ENCODE measurements around the gene C1QTNF6.
"Not testable (repeated sequence)": the region's sequence is repeated elsewhere in the genome, so short reads cannot be mapped to it uniquely, and the experiment has no call there.

C1QTNF6 gene

GRCh38 chr22:37187891-37188761 lies at the start of gene C1QTNF6:
Gene C1QTNF6, minus strand, starts transcription at chr22:37188247. Its CDS starts 34 bp downstream, at chr22:37188213.
- H3K9ac ChIP-seq: peak within 1 kb of the TSS; percentile 51
- H3K36me3 ChIP-seq: no peaks in the 10 kb centered on the region
- peak within 1 kb of the TSS; percentile 80 for H3K4me2 ChIP-seq
- no peaks in the 10 kb centered on the region for H4K20me1 ChIP-seq
- no peak for TF ChIP-seq Cebpa-rat (IDR thresholded peaks at IDR 0.05)
- H3K27me3 ChIP-seq: no peaks in the 10 kb centered on the region
- H3K4me3 ChIP-seq: peak within 1 kb of the TSS; percentile 26; the same call in 1 of the 2 replicates
- peaks cover 6% of the 10 kb centered on the region for H3K9me3 ChIP-seq
- peak within 1 kb of the TSS; percentile 64 for H3K27ac ChIP-seq
- peaks cover 58% of the 10 kb centered on the region for H3K4me1 ChIP-seq

GRCh38 chr22:37235897-37236607 lies 48.0 kb upstream of the C1QTNF6 start:
- no peak for TF ChIP-seq Cebpa-rat (IDR thresholded peaks at IDR 0.05)

GRCh38 chr22:37234736-37235711 lies 47.0 kb upstream of the C1QTNF6 start:
- peaks cover 97% of the 10 kb centered on the region for H4K20me1 ChIP-seq
- peaks cover 98% of the 10 kb centered on the region for H3K4me1 ChIP-seq
- H3K27ac ChIP-seq: peak overlapping the region; percentile 12

More at GRCh38 chr22:37235897-37236607, 48.0 kb upstream of the C1QTNF6 start:
- H3K27ac ChIP-seq: 0 out of 2 replicates have a peak overlapping the region, but pooled peaks have one; percentile 33
- H3K27me3 ChIP-seq: no peaks in the 10 kb centered on the region
- H3K9ac ChIP-seq: no peak overlapping the region
- H3K9me3 ChIP-seq: no peaks in the 10 kb centered on the region
- peaks cover 98% of the 10 kb centered on the region for H3K4me1 ChIP-seq
- H3K36me3 ChIP-seq: peaks cover 97% of the 10 kb centered on the region
- peak overlapping the region; percentile 95 for H3K4me2 ChIP-seq
- H4K20me1 ChIP-seq: peaks cover 97% of the 10 kb centered on the region
- H3K4me3 ChIP-seq: no peak overlapping the region

GRCh38 chr22:37233751-37234631 lies 45.9 kb upstream of the C1QTNF6 start:
- peaks cover 96% of the 10 kb centered on the region for H4K20me1 ChIP-seq
- peaks cover 98% of the 10 kb centered on the region for H3K4me1 ChIP-seq
- no peaks in the 10 kb centered on the region for H3K9me3 ChIP-seq
- H3K4me3 ChIP-seq: no peak overlapping the region
- H3K27ac ChIP-seq: peak overlapping the region; percentile 12
- 0 out of 2 replicates have a peak overlapping the region, but pooled peaks have one; percentile 7 for H3K9ac ChIP-seq
- peaks cover 80% of the 10 kb centered on the region for H3K36me3 ChIP-seq
- TF ChIP-seq Cebpa-rat (IDR thresholded peaks at IDR 0.05): no peak
- H3K4me2 ChIP-seq: peak overlapping the region; percentile 95
- H3K27me3 ChIP-seq: no peaks in the 10 kb centered on the region

More at GRCh38 chr22:37234736-37235711, 47.0 kb upstream of the C1QTNF6 start:
- Histone ChIP-seq H3K4me3 (no peak overlapping the region), H3K9ac (0 out of 2 replicates have a peak overlapping the region, but pooled peaks have one; percentile 14), H3K27me3 (no peaks in the 10 kb centered on the region), H3K9me3 (no peaks in the 10 kb centered on the region), H3K36me3 (peaks cover 90% of the 10 kb centered on the region), H3K4me2 (peak overlapping the region; percentile 95)
- TF ChIP-seq Cebpa-rat (IDR thresholded peaks at IDR 0.05): no peak

GRCh38 chr22:37233371-37233750 lies 45.3 kb upstream of the C1QTNF6 start:
- Histone ChIP-seq H4K20me1 (peaks cover 96% of the 10 kb centered on the region), H3K4me2 (peak overlapping the region; percentile 95), H3K9ac (0 out of 2 replicates have a peak overlapping the region, but pooled peaks have one; percentile 7), H3K27ac (peak overlapping the region; percentile 12; the same call in 1 of the 2 replicates), H3K36me3 (peaks cover 74% of the 10 kb centered on the region), H3K4me1 (peaks cover 98% of the 10 kb centered on the region)
- H3K27me3 ChIP-seq, H3K4me3 ChIP-seq, H3K9me3 ChIP-seq: not testable (repeated sequence)

- peak overlapping the region; percentile 21 for H3K27ac ChIP-seq
- H4K20me1 ChIP-seq: peaks cover 95% of the 10 kb centered on the region
- H3K4me3 ChIP-seq: peak overlapping the region; percentile 12; the same call in 1 of the 2 replicates
- H3K9ac ChIP-seq: 0 out of 2 replicates have a peak overlapping the region, but pooled peaks have one; percentile 26
- no peak for TF ChIP-seq Cebpa-rat (IDR thresholded peaks at IDR 0.05)
- H3K9me3 ChIP-seq: no peaks in the 10 kb centered on the region
- H3K4me2 ChIP-seq: peak overlapping the region; percentile 95
- peaks cover 70% of the 10 kb centered on the region for H3K36me3 ChIP-seq
- peaks cover 97% of the 10 kb centered on the region for H3K4me1 ChIP-seq
- H3K27me3 ChIP-seq: no peaks in the 10 kb centered on the region
Observed at GRCh38 chr22:37232140-37232998, 44.3 kb upstream of the C1QTNF6 start.

GRCh38 chr22:37231406-37232139 lies 43.5 kb upstream of the C1QTNF6 start:
- no peak overlapping the region for H3K4me3 ChIP-seq
- H3K27me3 ChIP-seq: no peaks in the 10 kb centered on the region
- no peak overlapping the region for H3K9ac ChIP-seq
- H3K4me2 ChIP-seq: peak overlapping the region; percentile 95
- peaks cover 67% of the 10 kb centered on the region for H3K36me3 ChIP-seq
- H3K9me3 ChIP-seq: no peaks in the 10 kb centered on the region
- TF ChIP-seq Cebpa-rat (IDR thresholded peaks at IDR 0.05): no peak
- H4K20me1 ChIP-seq: peaks cover 91% of the 10 kb centered on the region
- peaks cover 92% of the 10 kb centered on the region for H3K4me1 ChIP-seq
- H3K27ac ChIP-seq: no peak overlapping the region
